HG02610 (cell line): ENCODE data around the gene SPTLC3.

Experiments
- ATAC-seq: cut with Tn5 transposase; IDR thresholded peaks from one replicate; pipeline ENCODE4 v1.9.1; 2021; ENCODE audit warnings: mild to moderate bottlenecking, moderate library complexity; ENCODE audit not compliant: unreplicated experiment

Gene SPTLC3

DNA sequence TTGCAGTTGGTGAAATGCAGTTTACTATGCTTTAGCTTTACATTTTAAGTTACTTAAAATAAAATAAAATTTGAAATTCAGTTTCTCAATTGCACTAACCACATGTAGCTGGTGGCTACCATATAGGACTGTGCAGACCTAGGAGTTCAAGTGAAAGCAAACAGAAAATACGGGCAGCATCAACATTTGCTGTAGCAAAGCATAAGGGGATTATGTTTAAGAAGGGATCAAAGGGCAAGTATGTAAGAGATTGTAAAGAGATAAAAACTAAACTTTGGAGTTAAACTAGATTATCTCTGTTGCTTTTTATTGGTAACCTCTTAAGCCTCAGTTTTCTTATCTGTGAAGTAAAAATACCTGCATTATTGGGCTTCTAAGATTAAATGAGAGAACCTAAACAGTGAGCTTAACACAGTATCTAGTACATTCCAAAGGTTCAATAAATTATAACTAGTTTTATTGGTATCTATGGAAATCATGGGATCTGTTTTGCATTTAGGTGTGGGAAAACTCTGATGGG lies 81.2 kb downstream of the SPTLC3 start:
- no peak for ATAC-seq

DNA sequence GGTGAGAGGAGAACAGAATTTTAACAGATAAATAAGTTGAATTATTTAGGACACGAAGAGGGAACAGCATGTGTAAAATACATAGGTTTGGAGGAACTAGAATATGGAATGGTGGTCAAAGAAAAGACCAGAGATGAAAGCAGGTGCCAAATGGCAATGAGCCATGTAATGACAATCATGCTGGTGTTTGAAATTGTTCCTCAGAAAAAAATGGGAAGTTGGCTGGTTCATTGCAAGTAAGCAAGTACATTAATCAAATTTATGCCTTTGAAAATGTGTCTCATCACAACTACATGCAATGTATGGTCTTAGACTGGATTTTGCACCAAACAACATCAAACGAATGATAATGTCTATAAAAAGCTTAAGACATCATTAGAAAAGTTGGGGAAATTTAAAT lies 83.3 kb downstream of the SPTLC3 start:
- ATAC-seq, result no peak

DNA sequence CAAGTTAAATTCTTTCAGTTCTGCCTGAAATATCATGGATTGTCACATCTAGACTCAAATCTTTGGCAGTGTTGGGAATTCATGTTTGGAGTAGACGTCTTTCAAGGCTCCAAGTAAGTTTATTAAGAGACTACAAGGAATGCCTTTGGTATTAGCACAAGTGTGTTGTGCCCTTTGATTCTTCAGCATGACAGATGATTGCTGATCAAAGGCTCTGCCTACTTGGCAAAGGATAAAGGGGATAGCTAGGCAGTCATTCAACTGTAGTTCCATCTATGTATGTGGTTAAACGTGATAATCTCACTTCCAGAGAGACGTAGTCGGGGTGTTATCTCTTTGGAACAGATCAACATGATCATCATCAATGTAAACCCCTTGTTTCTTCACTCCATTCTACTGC lies 86.2 kb downstream of the SPTLC3 start:
- ATAC-seq, result no peak

DNA sequence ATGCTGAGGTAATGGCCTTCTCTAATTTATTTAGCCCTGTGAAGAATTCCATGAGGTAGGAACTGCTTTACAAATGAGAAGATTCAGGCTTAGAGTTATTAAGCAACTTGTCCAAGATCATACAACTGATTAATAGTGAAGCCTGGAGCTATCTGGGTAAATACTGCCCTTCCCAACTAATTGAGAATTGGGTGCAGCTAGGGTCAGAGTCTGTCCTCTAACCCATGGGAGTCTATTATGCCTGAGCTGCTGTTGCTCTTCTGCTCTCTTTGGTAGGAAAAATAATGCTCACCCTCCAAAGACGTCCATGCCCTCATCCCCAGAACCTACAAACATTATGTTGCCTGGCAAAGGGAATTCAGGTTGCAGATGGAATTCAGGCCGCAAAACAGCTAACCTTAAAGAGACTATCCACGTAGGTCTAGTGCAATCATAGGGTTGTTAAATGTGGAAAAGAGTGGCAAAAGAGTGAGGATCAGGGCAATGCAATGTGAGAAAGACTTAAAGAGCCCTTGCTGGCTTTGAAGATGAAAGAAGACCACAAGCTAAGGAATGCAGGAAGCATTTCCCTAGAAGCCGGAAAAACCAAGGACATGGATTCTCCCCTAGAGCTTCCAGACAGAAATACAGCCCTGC lies 90.1 kb downstream of the SPTLC3 start:
- ATAC-seq, result no peak

DNA sequence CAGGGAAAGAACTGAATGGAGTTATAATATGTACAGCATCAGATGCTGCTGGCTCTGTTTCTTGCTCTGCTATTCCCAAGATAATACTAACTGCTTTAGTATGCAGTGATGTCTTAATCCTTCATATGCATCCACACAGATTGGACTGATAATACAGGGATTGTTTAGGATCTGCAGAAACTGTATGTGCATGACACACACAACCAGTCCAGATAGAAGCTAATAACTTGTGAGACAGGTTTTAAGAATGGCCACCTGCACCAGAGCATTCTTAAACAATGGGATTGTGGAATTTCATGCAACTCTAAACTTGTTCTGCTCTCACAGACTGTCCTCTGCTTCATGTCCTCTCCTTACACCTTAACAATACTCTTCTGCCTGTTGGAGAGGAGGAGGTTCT lies 90.9 kb downstream of the SPTLC3 start:
- no peak for ATAC-seq

DNA sequence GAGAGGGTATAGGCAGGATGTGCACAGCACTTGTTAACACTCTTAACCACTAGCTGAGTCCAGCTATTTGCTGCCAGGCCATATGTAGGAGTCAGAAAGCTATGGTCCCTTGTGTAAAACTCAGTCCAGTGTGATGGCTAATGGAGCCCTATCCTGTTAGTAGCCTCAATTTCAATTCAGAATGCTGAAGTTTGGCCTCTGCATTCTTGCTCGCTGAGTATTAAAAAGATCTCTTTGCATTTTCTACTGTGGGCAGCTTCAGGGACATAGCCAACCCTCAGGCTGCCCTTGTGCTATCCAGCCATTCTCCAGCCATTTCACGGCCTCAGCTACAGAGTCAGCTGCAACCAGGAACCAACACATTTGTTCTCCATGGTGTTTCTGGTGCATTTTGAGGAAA lies 92.5 kb downstream of the SPTLC3 start:
- ATAC-seq, result no peak

DNA sequence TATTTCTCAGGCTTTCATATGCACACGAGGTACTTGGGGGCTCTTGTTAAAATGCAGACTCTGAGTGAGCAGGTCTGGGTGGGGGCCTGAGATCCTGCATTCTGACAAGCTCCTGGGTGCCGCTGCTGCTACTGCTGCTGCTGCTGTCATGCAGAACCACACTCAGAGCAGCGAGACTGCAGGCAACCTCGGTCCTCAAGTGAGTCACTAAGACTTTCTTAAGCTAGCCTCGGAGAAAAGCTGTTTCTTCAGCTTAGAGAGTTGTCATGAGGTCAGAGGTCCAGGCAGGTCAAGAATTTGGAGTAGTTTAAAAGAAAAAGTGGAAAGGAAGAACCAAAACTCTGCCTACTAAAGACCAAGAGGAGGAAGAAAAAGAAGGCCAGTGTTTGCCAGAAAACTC lies 92.9 kb downstream of the SPTLC3 start:
- no peak for ATAC-seq

DNA sequence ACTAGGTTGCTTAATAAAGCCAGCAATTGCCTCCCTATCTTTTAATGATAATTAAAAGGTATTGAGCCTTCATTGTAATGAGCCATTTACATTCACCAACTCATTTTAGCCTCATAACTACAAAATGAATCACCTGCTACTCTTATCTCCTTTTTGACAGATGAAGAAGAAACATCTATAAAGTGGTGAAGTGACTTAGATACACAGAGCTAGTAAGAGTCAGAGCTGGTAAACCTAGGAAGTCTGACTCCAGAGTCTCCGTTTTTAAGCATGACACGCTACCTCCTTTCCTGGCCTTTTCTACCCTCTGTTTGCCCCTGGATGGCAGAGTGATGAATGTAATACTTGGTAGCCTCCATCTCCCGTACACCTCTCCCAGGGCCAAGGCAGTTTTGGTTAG lies 93.5 kb downstream of the SPTLC3 start:
- ATAC-seq, result no peak

DNA sequence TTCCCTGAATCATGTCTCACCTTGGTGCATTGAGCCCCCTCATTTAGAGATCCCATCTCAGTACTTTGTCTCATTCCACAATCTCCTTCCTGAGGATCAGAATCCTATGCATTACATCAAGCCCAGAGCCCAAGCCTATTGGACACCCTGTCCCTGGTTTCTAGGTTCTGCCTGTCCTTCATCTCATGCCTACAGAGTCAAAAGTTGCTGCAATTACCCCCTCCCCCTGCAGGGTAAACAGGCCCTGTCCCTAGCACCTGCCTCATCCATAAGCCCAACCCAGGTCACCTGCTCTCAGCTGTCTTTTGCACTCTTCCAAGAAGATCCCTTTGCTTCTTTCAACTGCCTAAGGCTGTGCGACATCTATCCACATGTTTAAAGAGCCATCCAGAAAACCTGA lies 93.9 kb downstream of the SPTLC3 start:
- no peak for ATAC-seq

DNA sequence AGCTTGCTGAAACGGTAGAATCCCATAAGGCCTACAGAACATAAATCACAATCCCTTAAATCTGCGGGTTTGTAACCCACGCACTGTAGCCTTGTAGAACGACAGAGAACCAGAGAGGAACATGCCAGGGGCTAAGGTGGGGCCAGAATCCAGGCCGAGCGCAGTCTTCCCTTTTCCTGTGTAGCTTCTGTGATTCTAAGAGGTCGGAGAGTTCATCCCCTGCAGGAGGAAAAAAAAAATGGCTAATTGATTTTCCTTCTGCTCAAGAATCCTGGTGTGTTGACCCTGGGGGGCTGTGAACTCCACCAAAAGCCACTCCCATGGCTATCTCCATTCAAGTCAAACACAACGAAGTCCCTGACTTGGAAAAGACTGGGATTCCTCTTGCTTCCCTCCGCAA lies 96.3 kb downstream of the SPTLC3 start:
- ATAC-seq, result no peak

DNA sequence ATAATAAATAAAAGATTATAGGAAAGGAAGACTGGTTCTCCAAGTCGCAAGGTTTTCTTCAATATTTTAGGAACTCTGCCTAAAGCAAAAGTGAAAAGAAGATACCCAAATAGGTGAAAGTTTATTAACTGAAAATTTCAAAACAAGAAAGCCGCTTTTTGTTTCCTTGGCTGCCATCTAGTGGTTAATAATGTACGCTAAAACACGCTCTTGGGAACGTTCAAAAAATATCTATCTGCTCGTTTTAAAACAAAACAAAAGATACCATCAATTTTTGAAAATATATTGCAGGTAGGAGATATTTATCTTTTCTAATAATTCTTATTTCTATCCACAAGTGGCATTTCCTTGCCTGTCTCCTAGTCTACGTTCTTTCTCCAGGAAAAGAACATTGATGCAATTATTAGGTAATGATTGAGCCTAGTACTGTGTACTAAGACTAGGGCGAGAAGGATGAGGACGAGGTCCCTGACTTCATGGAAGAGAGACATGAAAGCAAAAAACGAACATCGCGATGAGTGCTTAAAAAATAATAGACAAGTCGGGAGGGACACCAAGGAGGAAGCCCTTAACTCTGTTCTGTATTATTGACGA lies 97.2 kb downstream of the SPTLC3 start:
- no peak for ATAC-seq

DNA sequence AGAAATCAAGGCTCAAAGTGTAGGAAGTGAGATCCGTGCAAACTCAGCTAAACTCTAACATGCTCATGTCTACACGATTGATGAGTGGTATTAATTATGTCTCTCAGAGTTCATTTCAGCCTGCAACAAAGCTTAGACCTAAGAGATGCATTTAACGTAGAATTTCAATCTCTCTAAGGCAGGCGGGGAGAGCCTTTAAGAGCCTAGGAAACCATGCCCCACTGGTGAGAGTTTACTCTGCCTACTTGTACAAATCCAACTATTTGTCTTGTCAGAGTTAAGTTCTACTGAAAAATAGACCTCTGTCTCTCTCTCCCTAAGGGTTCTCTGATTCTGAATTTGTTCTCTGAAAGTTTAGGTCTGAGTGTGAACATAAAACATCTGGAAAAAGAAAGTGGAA lies 100.9 kb downstream of the SPTLC3 start:
- ATAC-seq, result no peak

DNA sequence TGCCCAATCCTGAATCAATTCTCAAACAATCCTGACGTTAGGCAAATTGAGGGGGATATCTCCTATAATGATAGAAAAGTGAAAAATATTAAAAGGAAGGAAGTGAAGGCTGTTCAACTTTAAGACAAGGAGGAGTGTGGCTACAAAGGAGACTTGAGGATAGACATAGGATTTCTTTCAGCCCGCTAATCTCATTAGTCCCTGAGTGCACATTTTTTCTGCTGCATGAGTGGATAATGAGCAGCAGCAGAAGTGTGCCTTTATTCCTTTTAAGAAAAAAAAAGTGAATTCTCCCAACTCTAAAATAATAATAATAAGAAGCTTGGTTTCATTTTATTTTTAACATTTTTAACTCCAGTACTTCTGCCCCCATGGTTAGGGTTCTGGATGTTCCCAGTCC lies 102.0 kb downstream of the SPTLC3 start:
- no peak for ATAC-seq

DNA sequence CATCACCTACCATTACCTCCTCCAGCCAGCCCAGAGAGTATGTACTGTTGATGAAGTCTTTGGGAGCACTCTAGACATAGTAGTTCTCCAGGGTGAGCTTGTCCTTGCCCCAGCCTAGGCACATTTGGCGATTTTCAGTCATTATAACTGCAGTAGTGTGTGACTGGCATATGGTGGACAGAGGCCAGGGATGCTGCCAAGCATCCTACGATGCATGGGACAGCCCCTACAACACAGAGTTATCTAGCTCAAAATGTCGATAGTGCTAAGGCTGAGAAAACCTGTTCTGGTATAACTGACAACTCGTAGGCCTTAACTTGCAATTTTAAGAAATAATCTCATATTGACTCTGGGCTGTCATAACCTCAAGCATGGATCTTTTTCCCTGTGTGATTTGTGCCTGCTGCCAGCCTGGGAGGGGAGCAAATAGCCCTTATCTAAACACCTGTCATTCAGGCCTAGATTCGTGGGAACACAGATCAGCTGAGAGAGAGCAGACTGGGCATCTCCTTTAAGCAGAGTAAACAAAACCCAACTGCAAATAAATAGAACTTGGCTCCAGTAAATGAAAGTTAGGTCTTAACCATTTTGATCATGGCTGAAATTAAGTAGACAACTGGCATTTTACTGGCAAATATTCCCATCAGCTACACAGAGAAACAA lies 102.6 kb downstream of the SPTLC3 start:
- no peak for ATAC-seq

DNA sequence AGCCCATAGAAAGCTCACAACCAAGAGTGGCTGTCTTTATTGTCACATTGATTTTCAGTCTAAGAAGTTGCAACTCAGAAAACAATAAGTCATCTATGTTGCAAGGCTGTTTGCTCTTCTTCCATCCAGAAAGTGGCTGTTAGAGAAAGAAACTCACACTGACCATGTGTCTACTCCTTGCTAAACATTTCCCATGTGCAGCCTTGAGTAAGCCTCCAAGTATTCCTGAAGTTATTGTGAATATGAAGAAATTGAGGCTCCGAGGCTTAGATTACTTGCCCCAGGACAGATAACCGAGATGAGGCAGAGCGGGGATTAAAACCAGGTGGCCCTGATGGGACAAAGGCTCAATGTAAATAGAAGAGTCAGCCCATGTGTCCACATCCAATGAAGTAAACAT lies 105.0 kb downstream of the SPTLC3 start:
- ATAC-seq, result no peak

DNA sequence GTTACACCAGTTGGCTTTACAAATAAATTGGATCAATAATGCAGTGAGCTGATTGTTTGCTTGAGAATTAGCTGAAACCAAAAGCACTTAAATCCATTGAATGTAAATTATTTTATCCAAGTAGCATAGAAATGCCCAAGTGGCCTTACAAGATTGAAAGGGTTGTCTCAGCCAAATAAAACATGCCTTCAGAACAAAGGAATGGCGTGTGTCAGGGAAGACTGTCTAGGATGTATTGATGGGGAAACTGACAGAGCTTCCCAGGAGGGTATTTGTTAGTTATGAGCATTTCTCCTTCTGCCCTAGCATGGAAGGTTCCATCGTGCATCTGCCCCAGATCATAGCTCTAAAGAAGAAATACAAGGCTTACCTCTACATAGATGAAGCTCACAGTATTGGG lies 108.4 kb downstream of the SPTLC3 start:
- no peak for ATAC-seq

DNA sequence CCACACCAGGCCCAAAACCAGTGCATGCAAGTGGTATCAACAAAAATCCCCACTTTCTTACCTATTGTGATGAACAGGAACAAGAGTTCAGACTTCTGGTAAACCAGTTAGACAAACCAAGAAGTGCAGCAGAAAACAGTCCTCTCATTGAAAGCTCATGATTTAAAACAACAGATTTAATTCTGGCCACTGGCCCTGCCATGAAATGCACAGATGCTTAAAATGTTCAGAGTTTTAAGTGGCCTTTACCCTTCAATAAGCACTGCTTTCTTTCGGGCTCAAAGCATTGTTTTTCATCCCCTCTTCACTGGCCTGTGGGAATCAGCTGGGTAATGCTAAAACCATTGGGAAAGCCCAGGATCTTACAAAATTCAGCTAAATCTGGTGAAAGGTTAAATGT lies 109.9 kb downstream of the SPTLC3 start:
- ATAC-seq, result no peak

DNA sequence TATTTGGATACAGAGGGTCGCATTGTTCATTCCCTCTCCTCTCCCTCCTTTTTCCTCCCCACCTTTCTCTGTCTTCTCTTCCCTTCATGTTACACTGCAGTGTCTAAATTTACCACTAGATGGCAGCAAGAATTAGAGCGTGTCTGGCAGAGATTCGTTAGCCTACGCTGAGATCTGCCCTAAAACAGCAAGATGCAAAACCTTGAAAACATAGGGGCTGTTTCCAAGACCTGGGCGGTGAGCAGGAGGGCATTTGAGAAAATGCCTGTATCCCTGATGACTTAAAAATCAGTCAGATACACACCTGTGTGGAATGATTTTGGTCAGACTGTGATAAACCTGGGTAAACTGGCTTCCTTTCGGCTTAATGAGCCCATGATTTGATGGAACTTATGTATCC lies 110.8 kb downstream of the SPTLC3 start:
- no peak for ATAC-seq

DNA sequence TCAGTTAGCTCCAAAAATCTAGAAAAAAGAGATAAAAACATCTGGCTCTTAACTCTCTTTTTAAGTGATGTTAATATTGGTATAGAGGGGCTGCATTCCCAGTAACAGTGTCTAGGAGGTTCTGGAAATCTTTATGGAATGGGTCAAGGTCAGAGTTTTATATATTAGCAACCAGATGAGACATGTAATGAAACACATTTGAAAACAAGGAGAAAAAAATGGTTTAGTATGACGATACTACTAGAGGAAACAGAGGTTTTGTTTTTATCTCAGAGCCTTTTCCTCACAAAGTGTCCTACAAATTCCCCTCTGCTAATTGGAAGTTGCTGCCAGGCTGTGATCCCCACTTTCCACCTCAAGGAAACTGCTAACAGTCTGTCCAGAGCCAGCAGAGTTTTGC lies 111.7 kb downstream of the SPTLC3 start:
- no peak for ATAC-seq

DNA sequence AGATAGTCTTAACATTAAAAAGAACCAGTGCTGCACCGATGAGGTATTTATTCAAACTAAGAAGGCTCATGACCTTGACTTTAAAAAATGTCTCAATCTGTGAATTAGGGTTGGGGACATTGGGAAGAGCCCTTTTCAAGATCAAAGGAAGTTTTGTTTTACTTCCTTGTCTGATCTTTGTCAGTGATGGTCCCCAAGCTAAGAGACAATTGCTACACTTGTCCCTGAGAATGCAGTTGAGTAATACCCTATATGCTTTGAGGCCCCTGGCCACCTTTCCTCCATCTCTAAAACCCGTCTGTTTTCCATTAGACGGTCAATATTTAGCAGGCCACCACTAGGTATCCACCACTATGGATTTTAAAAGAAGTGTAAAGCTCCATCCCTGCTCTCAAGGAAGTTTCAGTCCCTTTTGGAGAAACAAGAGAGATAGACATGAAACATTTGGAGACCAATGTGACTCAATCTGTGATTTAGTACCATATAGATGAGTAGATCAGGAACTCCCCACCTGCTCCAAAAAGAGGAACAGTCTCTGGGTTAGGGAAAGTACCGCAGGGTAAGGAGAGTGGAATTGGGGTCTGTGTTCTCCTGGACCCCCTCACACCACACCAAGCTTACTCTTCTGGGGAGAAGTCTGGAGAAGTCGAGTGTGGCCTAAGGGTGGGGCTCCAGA lies 113.2 kb downstream of the SPTLC3 start:
- peak; percentile 86 for ATAC-seq

DNA sequence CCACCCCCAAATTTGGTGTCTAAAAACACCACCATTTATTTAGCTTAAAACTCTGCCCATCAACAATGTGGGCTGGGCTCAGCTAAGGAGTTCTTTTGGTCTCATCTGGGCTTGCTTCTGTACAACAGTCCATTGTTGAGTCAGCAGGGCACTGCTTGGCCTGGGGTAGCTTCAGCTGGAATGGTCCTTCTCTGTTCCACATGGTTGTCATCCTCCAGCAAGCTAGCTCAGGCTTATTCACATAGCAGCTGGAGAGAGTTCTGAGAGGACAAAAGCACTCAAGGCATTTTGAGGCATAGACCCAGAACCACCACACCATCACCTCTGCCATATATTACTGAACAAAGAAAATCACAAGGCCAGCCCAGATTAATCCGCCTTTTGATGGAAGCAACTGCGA lies 116.7 kb downstream of the SPTLC3 start:
- no peak for ATAC-seq

DNA sequence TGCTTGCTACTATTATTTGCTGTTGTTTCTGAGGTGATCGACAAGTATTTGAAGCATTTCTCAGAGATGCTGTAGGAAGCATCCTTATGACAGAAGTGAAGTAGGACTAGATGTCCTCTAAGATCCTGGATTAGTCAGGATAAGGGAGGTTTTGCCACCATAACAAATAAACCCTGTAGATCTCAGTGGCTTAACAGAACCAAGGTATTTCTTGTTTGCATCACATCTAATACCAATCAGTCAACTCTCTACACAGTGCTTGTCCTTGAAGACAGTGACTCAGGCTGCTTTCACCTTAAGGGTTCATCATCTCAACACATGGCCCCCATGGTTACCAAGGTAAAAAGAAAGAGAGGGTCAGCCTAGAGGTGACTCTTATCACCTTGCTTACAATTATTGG lies 119.4 kb downstream of the SPTLC3 start:
- ATAC-seq, result no peak
